GM12874 (cell line): ENCODE measurements around the gene FUT6.

Experiments
- CTCF ChIP-seq: IDR thresholded peaks from 2 replicates; pipeline ENCODE4 v1.5.1; 2011; ENCODE audit warnings: low read depth, mild to moderate bottlenecking, control low read depth, low read length, moderate library complexity; ENCODE audit not compliant: insufficient read depth

Gene FUT6

DNA sequence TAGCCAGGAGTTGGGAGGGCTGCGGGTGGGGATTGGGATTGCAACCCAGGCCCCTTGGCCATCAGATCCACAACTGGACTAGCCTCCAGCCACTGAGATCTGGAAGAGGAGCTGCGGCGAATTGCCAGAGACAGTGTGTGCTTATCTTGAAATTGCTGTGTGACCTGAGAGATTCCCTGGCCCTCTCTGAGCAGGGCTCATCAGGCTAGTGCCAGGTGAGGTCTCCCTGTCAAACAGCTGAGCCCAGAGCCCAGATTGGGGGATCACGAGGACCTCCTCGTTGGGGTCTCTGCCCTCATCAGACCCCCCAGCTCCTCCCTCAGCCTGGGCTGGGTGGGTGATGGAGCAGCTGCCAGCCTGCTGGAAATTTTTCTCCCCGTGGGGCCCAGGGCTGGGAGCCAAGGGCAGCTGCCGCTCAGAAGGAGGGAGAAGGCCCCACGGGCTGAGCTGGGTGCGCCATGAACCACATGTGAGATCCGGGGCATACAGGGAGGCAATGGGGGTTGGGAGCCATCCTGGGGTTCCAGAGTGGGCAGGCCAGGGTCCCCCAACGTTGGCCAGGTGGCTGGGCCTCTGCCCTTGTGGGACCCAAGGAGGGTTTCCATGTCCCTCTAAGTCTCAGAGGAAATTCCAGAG is 23.6 kb upstream of the FUT6 start:
- TF ChIP-seq CTCF: no peak

DNA sequence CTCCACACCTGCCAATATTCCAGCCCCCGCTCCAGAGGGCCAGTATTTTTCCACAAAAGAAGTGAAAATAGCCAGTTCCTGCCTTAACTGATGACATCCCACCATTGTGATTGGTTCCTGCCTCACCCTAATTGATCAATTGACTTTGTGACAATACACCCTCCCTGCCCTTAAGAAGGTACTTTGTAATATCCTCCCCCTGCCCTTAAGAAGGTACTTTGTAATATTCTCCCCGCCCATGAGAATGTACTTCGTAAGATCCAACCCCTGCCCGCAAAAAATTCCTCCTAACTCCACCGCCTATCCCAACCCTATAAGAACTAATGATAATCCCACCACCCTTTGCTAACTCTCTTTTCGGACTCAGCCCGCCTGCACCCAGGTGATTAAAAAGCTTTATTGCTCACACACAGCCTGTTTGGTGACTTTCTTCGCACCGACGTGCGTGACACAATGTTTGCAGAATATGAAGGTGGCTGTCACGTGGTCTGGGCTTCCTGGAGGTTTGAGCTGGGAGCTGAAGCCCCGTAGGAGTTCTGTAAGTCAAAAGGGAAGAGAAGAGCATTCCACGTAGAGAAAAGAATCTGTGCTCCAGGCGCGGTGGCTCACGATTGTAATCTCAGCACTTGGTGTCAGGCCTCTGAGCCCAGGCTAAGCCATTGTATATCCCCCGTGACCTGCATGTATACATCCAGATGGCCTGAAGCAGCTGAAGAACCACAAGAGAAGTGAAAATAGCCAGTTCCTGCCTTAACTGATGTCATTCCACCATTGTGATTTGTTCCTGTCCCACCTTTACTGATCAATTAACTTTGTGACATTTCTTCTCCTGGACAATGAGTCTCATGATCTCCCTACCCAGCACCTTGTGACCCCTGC is 17.9 kb upstream of the FUT6 start:
- TF ChIP-seq CTCF: no peak

DNA sequence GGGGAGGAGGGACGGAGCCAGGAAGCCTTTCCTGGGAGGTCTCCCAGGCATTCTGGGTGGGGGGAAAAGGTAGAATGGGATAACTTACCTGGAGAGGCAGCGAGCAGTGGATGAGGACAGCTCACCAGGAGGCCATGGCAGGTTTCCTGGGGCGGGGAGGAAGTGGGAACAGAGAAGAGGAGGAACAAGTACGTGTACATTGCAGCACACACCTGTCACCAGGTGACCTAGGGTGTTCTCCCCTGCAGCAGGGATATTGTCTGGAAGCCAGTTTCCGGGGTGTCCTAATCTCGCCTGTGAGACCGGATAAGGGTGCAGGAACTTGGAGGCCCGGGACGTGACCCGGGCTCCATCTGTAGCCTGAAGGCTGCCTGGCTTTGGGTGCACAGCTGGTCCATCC is 11.8 kb upstream of the FUT6 start, which contains the start of gene FUT3:
TSS of gene FUT3 (minus strand) at position 148 of the 400 bp plus-strand sequence.
- no peak for TF ChIP-seq CTCF

GRCh38 chr19:5850743-5851293 is 11.3 kb upstream of the FUT6 start:
- no peak for TF ChIP-seq CTCF

DNA sequence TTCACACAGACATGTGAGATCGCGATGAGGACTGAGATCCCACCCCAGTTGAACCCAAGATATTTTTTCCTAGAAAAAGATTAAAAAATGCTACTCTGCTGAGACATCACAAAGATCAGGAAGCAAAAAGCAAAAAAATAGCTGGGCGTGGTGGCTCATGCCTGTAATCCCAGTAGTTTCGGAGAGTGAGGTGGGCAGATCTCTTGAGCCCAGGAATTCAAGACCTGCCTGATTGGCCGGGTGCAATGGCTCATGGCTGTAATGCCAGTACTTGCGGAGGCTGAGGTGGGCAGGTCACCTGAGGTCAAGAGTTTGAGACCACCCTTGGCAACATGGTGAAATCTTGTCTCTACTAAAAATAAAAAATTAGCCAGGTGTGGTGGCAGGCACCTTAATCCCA is 10.7 kb upstream of the FUT6 start:
- no peak for TF ChIP-seq CTCF

GRCh38 chr19:5844456-5845433 is 5.2 kb upstream of the FUT6 start:
- no peak for TF ChIP-seq CTCF
